IMR-90 (cell line): ENCODE results near the gene ST7.

Experiments
- CHD1 ChIP-seq: IDR thresholded peaks from 2 replicates; pipeline ENCODE4 v1.6.1; 2012; ENCODE audit warnings: low read depth, low read length, improper control_type of control experiment
- POLR2A ChIP-seq: IDR thresholded peaks from 2 replicates; pipeline ENCODE4 v1.6.1; 2012; ENCODE audit warnings: mild to moderate bottlenecking, low read depth, low read length
- RFX5 ChIP-seq: IDR thresholded peaks from 2 replicates; pipeline ENCODE4 v1.8.0; 2012; ENCODE audit warnings: low read depth, mild to moderate bottlenecking, low read length, moderate library complexity
- SMC3 ChIP-seq: fragments of 150-350 bp; IDR thresholded peaks from 2 replicates; pipeline ENCODE4 v1.6.1; 2016; ENCODE audit warnings: low read depth, mild to moderate bottlenecking, antibody characterized with exemption, low read length, moderate library complexity
- TF ChIP-seq, protein P1 (sequence below): conservative IDR thresholded peaks from 2 replicates; pipeline ENCODE4 v1.5.1; 2012; ENCODE audit warnings: mild to moderate bottlenecking, low read depth, low read length, improper control_type of control experiment
- TF ChIP-seq, protein P2 (sequence below): fragments of 150-350 bp; IDR thresholded peaks from 2 replicates; pipeline ENCODE4 v1.6.1; 2017; ENCODE audit warnings: mild to moderate bottlenecking, antibody characterized with exemption, low read length, low read depth

GRCh38 chr7:117084286-117084685, 131.0 kb downstream of the ST7 start:
- TF ChIP-seq, protein P1, sequence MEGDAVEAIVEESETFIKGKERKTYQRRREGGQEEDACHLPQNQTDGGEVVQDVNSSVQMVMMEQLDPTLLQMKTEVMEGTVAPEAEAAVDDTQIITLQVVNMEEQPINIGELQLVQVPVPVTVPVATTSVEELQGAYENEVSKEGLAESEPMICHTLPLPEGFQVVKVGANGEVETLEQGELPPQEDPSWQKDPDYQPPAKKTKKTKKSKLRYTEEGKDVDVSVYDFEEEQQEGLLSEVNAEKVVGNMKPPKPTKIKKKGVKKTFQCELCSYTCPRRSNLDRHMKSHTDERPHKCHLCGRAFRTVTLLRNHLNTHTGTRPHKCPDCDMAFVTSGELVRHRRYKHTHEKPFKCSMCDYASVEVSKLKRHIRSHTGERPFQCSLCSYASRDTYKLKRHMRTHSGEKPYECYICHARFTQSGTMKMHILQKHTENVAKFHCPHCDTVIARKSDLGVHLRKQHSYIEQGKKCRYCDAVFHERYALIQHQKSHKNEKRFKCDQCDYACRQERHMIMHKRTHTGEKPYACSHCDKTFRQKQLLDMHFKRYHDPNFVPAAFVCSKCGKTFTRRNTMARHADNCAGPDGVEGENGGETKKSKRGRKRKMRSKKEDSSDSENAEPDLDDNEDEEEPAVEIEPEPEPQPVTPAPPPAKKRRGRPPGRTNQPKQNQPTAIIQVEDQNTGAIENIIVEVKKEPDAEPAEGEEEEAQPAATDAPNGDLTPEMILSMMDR: no peak
- no peak for TF ChIP-seq CHD1
- no peak for TF ChIP-seq RFX5
- no peak for TF ChIP-seq SMC3
- TF ChIP-seq, protein P2, sequence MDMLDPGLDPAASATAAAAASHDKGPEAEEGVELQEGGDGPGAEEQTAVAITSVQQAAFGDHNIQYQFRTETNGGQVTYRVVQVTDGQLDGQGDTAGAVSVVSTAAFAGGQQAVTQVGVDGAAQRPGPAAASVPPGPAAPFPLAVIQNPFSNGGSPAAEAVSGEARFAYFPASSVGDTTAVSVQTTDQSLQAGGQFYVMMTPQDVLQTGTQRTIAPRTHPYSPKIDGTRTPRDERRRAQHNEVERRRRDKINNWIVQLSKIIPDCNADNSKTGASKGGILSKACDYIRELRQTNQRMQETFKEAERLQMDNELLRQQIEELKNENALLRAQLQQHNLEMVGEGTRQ: no peak
- no peak for TF ChIP-seq POLR2A
